Measurements from ENCODE around the gene BMS1.
"Not testable (repeated sequence)": the region's sequence is repeated elsewhere in the genome, so short reads cannot be mapped to it uniquely, and the experiment has no call there.

Gene BMS1

DNA sequence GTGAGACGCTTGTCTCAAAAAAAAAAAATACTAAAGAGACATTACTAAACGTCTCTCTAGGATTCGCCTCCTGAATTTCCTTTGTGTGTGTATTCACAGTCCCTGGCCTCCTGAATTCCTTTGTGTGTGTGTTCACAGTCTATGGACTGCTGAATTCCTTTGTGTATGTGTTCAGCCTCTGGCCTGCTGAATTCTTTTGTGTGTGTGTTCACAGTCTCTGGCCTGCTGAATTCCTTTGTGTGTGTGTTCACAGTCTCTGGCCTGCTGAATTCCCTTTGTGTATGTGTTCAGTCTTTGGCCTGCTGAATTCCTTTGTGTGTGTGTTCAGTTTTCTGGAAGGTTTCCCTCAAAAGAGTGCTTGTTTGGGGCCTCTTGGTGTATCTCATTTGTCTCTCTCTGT, 8.2 kb downstream of the BMS1 start:
- DNase-seq (ENCODE audit: low read depth in 4 of 4, low spot score in 1 of 4), result no peak

- no peak for DNase-seq (ENCODE audit: low read depth in 4 of 4, low spot score in 1 of 4)
Measured at GRCh38 chr10:42795701-42796100, 13.1 kb downstream of the BMS1 start.

GRCh38 chr10:42801135-42801534, 18.5 kb downstream of the BMS1 start:
- DNase-seq (ENCODE audit: low read depth in 4 of 4, low spot score in 1 of 4), result no peak

GRCh38 chr10:42802876-42803275, 20.3 kb downstream of the BMS1 start:
- DNase-seq (ENCODE audit: low read depth in 4 of 4, low spot score in 1 of 4), result no peak

DNA sequence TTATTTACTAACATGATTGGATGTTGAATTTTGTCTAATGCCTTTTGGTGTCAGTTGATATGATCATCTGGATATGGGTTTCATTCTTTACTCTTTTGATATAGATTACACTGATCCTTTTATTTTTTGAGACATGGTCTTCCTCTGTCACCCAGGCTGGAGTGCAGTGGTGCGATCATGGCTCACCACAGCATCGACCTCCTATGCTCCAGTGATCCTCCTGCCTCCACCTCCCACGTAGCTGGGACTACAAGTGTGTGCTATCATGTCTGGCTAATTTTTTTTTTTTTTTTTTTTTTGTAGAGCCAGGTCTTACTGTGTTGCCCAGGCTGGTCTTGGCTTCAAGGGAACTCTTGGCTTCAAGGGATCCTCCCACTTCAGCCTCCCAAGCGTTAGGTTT, 27.1 kb downstream of the BMS1 start:
- no peak for DNase-seq (ENCODE audit: low read depth in 4 of 4, low spot score in 1 of 4)

DNA sequence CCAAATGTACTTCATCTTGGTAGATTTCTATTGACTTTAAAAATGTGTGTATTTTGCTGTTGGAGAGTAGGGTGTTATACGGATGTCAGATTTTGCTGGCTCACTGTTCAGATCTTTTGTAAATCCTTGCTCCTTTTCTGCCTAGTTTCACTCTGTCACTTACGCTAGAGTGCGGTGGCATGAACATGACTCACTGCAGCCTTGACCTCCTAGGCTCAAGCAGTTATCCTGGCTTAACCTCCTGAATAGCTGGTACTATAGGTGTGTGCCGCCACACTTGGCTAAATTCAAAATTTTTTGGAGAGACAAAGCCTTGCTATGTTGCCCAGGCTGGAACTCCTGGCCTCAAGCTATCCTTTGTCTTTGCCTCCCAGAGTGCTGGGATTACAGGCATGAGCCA, 29.4 kb downstream of the BMS1 start:
- DNase-seq (ENCODE audit: low read depth in 4 of 4, low spot score in 1 of 4), result no peak

- not testable (repeated sequence) for DNase-seq (ENCODE audit: low read depth in 4 of 4, low spot score in 1 of 4)
Measured at GRCh38 chr10:42813989-42814687, 31.5 kb downstream of the BMS1 start.

DNA sequence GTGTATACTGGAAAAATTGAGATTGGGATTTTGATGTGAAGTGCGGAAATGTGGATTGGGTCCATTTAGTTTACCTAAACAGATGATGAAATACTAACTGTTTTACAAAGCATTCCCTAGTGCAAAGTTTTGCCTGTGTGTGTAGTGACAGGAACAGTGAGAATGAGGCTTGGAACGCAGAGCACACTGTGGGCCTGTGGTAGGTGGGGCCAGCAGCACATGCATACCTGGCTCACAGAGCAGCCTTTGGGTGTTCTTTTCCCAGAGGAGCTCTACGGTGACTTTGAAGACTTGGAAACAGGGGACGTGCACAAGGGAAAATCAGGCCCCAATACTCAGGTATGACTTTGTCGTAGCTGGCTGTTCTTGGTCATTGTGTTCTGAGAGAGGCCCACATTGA, 33.7 kb downstream of the BMS1 start:
- not testable (repeated sequence) for DNase-seq (ENCODE audit: low read depth in 4 of 4, low spot score in 1 of 4)

- DNase-seq (ENCODE audit: low read depth in 4 of 4, low spot score in 1 of 4), result no peak
Measured at GRCh38 chr10:42816912-42817311, 34.3 kb downstream of the BMS1 start.

- not testable (repeated sequence) for DNase-seq (ENCODE audit: low read depth in 4 of 4, low spot score in 1 of 4)
Measured at GRCh38 chr10:42817417-42817816, 34.8 kb downstream of the BMS1 start.

- DNase-seq (ENCODE audit: low read depth in 4 of 4, low spot score in 1 of 4), result not testable (repeated sequence)
Measured at GRCh38 chr10:42826759-42827158, 44.2 kb downstream of the BMS1 start.

GRCh38 chr10:42827201-42827600, 44.6 kb downstream of the BMS1 start:
- no peak for DNase-seq (ENCODE audit: low read depth in 4 of 4, low spot score in 1 of 4)

GRCh38 chr10:42828391-42828790, 45.8 kb downstream of the BMS1 start:
- not testable (repeated sequence) for DNase-seq (ENCODE audit: low read depth in 4 of 4, low spot score in 1 of 4)

GRCh38 chr10:42830237-42830636, 47.6 kb downstream of the BMS1 start:
- no peak for DNase-seq (ENCODE audit: low read depth in 4 of 4, low spot score in 1 of 4)

DNA sequence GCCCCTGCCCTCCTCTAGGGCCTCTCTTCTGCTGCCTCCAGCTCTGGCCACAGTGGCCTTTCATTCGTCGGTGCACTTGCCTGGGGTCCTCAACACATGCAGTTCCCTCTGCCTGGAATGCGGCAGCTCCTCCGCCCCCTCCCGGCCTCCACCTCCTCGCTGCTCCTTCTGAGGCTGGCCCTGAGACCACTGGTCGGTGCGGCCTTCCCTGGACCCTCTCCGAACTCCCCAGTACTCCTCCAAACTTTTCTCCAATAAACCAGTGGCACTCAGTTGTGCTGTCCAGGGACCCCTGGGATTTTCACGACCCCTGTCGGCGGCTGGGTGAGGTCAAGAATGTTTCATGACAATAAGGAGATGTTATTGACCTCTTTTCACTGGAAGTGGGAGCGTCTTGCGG, 53.5 kb downstream of the BMS1 start:
- no peak for DNase-seq (ENCODE audit: low read depth in 4 of 4, low spot score in 1 of 4)

GRCh38 chr10:42836771-42837468, 54.3 kb downstream of the BMS1 start:
- DNase-seq (ENCODE audit: low read depth in 4 of 4, low spot score in 1 of 4), result no peak

- not testable (repeated sequence) for DNase-seq (ENCODE audit: low read depth in 4 of 4, low spot score in 1 of 4)
Measured at GRCh38 chr10:42844810-42845209, 62.2 kb downstream of the BMS1 start.

DNA sequence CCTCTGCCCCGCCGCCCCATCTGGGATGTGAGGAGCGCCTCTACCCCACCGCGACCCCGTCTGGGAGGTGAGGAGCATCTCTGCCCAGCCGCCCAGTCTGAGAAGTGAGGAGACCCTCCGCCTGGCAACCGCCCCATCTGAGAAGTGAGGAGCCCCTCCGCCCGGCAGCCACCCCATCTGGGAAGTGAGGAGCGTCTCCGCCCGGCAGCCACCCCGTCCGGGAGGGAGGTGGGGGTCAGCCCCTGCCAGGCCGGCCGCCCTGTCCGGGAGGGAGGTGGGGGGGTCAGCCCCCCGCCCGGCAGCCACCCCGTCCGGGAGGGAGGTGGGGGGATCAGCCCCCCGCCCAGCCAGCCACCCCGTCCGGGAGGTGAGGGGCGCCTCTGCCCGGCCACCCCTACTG, 64.7 kb downstream of the BMS1 start:
- not testable (repeated sequence) for DNase-seq (ENCODE audit: low read depth in 4 of 4, low spot score in 1 of 4)

DNA sequence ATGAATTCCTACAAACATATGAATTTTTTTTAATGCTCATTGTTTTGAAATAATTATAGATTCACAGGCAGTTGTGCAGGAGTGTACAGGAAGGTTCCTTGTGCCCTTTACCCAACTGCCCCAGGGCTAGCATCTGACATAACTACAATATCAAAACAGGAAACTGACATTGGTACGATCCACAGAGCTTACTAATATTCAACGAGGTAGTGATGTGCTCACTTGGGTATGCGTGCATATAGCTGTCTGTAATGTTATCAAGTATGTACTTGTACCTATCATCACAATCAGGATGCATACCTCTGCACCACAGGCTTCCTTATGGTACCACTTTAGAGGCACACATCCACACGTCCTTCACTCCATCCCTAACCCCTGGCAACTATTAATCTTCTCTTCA, 68.3 kb downstream of the BMS1 start:
- no peak for DNase-seq (ENCODE audit: low read depth in 4 of 4, low spot score in 1 of 4)

- DNase-seq (ENCODE audit: low read depth in 4 of 4, low spot score in 1 of 4), result no peak
Measured at GRCh38 chr10:42859256-42859655, 76.7 kb downstream of the BMS1 start.

DNA sequence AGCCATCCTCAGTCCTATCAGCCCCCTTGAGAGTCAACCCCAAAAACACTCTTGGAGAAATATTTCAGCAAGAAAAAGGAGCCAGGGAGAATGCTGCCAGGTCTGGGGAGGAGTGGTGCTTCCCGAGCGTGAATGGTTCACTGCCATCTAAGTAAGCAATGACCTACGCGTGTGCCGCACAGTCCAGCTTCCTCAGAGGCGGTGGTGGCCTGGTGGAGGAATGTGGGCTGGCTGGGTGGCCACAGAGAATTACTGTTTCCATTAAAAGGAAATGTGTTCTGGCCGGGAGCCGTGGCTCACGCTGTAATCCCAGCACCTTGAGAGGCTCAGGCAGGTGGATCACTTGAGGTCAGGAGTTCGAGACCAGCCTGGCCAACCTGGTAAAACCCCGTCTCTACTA, 77.4 kb downstream of the BMS1 start:
- not testable (repeated sequence) for DNase-seq (ENCODE audit: low read depth in 4 of 4, low spot score in 1 of 4)

DNA sequence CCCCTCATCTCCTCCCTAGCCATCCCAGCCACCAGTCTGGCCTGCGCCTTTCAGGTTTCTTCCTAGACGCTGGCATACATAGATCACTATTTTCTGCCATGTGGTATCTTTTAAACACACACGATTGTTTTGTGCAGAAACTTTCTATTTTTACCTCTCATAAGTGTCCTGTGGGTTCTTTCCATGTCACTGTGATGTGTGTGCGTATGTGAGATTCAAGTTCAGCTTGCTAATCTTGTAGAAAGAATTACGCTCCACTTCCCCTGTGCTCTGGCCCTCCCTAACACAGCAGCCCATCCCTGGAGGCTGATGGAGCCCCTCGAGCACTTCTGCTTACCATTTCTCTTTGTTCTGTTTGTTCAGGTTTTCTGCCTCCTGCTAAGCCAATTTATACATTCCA, 80.2 kb downstream of the BMS1 start:
- DNase-seq (ENCODE audit: low read depth in 4 of 4, low spot score in 1 of 4), result not testable (repeated sequence)

GRCh38 chr10:42864575-42864974, 82.0 kb downstream of the BMS1 start:
- DNase-seq (ENCODE audit: low read depth in 4 of 4, low spot score in 1 of 4), result no peak
